GM12891 (cell line): ENCODE data around the gene ENTR1.

Experiments used
- POLR2A ChIP-seq: IDR thresholded peaks from 2 replicates; pipeline ENCODE4 v1.6.1; 2011; ENCODE audit warnings: low read depth, low read length, control low read depth
- POLR2AphosphoS5 ChIP-seq: IDR thresholded peaks from 2 replicates; pipeline ENCODE4 v1.6.1; 2011; ENCODE audit warnings: low read depth, low read length, control low read depth
- SPI1 ChIP-seq: IDR thresholded peaks from 2 replicates; pipeline ENCODE4 v1.6.1; 2011; ENCODE audit warnings: low read depth, low read length, control low read depth
- TAF1 ChIP-seq: IDR thresholded peaks from 2 replicates; pipeline ENCODE4 v1.6.1; 2011; ENCODE audit warnings: low read depth, low read length, control low read depth

- TF ChIP-seq TAF1 (no peak), SPI1 (no peak), POLR2A (no peak), POLR2AphosphoS5 (no peak)
Observed at GRCh38 chr9:136359774-136360718, 50.4 kb downstream of the ENTR1 start.
